SW 1271 (cell line): Measurements from ENCODE around the gene XPC.
"Not testable (repeated sequence)": the region's sequence is repeated elsewhere in the genome, so short reads cannot be mapped to it uniquely, and the experiment has no call there.

Experiments used
- DNase-seq, 2 experiments: peaks; one replicate each; lab custom pipeline; 2025; lab: John Stamatoyannopoulos, UW

Gene XPC

DNA sequence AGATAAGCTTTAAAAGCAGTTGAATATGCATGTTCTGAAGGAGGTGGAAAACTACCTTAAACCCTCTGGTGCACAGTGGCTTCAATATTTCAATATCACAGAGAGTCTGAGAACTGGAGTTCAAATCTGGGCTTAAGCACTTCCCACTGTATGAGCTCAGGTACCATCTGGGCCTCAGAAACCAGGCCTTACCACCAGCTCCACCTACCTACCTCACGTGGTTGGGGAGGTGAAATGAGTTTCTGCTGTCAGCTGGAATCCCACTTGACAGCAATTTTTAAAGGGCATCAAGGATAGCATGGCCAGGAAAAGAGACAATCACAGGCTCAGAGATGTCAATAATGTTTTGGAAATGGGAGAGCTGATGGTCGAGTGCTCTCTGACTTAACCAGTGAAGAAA, 58.8 kb downstream of the XPC start:
- no peak for DNase-seq

DNA sequence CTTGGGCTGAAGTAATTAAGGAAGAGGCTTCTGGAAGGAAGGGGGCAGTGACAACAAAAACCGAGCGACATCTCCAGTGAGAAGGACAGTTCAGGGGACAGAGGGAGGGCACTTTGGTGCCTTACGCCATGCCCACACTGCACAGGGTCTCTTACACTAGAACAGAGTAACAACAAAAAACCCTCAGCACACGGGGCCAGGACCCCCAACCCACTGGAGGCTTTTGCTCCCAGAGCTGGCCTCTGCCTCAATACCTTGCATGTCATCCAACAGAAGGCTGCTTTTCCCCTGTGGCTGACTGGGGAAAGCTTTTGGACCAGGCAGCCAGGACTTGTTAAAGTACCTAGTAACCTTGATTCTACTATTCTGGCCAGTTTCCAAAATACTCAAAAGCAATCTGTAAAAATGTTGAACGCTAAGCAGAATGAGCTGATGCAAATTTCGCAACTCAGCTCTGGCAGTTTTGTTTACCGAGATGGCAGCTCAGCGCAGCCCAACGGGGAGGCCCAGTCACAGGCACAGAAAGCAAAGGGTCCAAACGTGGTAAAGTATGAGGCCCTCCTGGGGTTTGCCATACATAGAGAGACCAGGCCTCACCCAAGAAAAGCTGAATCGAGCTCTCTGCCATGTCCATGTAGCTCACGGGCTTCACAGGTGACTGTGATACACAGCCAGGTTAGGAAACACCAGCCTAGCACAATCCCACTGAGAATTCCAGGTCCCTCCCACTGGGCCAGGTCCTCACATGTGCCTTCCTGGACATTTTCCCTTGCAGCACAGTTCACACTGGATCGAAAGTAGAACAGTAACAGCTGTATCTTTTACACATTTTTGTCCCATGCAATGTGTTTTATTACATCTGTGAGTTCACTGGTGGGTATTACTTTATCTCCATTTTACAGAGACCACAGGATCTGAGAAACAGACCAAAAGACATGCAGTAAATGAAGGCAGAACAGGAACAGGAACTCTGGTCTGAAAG, 59.7 kb downstream of the XPC start:
- DNase-seq = no peak

DNA sequence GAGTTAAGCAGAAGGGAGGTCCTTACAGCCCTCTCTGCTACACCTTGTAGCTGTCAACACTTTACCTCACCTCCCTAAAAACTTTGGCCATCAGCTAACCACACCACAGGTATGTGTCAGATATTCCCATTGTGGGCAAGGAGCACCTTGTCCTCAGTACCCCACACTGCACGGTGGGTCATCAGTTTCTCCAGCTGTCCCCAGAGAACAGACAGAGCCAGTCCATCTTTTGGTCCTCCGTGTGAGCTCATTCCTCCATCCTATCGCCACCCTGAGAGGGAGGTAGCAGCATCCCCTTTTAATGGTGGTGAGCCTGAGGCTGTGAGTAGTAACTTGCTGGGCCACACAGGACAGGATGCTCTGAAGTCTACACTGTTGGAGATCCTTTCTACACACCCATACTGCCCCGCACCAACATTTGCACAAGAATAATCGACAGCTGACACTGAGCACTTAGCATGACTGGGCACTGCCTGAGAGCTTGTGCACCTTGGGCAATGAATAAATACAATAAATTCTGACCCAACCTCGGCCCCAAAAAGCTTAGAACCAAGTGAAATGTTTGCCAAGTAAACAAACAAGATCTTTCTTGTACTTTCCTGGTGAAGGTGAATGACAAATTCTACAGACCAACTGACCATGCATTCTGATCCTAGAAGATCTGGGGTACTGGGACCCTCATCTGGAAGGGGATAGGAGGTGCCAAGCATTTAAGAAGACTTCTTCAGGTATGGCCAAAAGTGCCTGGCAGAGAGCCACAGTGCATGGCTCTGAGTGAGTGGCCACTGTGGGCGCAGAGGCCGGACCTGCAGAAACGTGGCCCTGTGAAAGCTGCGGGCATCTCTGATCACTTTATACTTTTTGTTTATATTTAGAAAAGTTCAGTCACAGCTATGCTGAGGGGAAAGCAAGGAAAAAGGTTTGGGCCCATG, 60.7 kb downstream of the XPC start:
- no peak for DNase-seq

DNA sequence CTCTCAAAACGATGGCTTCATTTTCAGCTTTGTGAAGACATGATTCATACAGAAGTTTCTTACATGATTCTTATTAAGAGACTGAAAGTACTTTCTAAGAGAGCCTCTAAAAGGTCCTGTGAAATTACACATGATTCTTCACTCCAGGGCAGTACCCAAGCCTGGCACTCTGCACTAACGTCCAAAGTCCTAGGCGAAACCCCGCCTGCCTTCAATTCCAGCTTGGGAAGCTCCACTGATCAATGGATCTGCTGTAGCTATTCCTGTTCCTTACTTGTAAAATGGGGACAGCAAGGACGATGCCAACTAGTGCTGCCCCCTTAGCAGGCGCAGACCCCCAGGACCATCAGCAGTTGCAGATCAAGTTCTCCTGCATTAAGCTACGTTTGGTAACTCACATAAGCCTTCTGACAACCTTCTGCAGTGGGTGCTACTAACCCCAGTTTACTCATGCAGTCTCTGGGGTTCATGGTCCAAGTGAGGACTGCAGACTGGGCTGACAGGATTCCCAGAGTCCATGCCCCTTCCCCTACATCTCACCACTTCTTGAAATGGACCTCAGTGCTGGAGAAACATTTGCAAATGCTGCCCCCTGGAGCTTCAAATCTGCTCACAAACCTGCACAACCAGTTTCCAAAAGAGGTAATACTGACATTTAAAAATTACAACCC, 64.3 kb downstream of the XPC start:
- no peak for DNase-seq

DNA sequence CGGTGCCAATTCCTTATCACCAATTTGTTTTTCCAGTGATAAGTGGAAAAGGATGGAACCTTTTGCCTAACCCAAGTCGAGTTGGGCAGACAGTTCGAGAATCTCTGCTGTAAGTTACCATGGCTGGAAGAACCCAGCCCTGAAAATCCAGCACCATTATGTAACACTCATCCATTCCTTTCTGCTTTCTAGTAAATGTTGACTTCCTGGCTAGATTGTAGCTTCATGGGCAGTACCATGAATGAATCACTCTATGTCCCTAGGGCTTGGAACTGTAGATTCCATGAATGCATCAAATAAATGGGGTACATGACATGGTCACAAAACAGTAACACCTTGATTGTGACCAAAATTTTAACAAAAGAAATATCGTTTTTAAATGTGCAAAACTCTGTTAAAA, 67.7 kb downstream of the XPC start:
- DNase-seq = no peak

DNA sequence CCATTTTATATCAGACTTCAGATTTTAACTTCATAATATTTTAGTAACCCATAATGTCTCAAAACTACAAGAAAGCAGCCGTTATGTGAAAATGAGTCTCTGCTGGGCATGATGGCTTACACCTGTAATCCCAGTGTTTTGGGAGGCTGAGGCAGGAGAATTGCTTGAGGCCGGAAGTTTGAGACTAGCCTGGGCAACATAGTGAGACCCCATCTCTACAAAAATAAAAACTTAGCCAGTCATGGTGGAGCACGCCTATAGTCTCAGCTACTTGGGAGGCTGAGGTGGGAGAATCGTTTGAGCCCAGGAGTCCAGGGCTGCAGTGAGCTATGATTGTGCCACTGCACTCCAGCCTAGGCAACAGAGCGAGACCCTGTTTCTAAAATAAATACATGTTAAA, 68.6 kb downstream of the XPC start:
- not testable (repeated sequence) for DNase-seq

DNA sequence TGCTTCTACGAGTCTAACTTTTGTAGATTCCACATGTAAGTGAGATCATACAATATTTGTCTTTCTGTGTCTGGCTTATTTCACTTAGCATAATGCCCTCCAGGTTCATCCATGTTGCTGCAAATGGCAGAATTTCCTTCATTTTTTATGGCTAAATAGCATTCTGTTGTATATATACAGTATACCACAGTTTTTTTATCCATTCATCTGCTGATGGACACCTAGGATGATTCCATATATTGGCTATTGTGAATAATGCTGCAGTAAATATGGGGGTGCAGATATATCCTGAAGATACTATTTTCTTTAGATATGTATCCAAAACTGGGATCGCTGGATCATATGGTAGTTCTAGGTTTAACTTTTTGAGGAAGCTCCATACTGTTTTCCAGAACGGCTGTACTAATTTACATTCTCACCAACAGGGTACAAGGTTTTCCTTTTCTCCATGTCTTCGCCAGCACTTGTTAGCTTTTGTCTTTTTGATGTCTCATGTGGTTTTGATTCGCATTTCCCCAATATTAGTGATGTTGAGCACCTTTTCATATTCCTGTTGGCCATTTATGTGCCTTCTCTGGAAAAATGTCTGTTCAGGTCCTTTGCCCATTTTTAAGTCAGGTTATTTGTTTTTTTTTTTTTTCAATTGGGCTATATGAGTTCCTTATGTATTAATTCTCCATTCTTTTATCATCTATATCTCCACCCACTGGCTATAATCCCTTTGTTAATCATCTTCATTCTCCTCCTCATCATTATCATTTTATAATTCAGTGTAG, 80.6 kb downstream of the XPC start:
- DNase-seq = no peak

DNA sequence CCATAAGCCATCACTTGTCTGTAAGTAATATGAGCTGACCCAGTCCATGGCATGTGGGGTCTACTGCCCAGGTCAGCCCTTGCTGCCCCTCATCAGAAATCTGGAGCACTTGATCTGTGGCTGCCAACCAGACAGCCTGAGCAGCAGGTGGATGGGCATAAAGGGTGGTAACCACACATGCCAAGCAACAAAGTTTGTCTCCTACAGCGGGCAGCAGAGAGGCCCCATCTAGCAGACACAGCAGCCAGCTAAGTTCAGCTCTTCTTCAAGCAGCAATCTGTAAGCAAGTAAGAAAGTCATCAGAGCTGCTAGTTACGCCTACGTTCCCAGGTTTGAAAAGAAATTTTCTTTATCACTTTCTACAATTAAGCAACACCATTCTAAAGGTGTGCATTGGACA, 81.7 kb downstream of the XPC start:
- no peak for DNase-seq
